ENCODE results near the gene GRHL1. TPM values are rescaled to one million over a fixed set of nuclear protein-coding genes. Genes with fewer than 3 reads are reported as not detected.

Gene GRHL1
- total and polyA plus RNA-seq, 12 donors: 0.57 to 2.6 (median 1.2) TPM; not detected in 1

DNA sequence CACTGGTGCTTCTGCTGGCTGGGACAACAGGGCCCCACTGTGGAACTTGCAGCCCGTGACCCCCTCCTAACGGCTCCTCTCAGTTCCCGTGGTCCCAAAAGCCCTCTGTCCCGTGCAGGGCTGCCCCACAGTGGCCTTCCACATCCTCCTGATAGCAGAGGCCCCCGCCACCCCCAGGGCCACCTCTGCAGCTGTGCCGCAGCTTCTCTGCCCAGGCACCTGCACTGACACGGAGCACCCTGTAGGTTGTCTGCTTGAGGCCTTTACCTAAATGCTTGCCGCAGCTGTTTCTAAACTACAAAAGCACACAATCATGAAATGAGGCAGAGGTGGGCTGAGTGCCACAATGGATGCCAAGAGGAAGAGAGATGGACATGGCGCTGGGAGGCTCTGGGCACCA is 13.5 kb upstream of the GRHL1 start:
- Histone ChIP-seq H3K4me3 (no peak overlapping the region), H3K4me1 (replicated peaks in 1 of 2) (no peaks in the 10 kb centered on the region), H3K27ac (no peak overlapping the region), H3K27me3 (no peaks in the 10 kb centered on the region), H3K36me3 (replicated peaks in 1 of 2) (no peaks in the 10 kb centered on the region), H3K9me3 (replicated peaks in 1 of 3) (no peaks in the 10 kb centered on the region)
- TF ChIP-seq POLR2A (IDR thresholded peaks at IDR 0.05): no peak
- intact Hi-C loops (cut with DNase I): no loop called here
- no peak for DNase-seq
- 53 to 94% (median 75%) methylated on average over 2 to 9 of the region's 9 CpGs for WGBS, 4 donors

DNA sequence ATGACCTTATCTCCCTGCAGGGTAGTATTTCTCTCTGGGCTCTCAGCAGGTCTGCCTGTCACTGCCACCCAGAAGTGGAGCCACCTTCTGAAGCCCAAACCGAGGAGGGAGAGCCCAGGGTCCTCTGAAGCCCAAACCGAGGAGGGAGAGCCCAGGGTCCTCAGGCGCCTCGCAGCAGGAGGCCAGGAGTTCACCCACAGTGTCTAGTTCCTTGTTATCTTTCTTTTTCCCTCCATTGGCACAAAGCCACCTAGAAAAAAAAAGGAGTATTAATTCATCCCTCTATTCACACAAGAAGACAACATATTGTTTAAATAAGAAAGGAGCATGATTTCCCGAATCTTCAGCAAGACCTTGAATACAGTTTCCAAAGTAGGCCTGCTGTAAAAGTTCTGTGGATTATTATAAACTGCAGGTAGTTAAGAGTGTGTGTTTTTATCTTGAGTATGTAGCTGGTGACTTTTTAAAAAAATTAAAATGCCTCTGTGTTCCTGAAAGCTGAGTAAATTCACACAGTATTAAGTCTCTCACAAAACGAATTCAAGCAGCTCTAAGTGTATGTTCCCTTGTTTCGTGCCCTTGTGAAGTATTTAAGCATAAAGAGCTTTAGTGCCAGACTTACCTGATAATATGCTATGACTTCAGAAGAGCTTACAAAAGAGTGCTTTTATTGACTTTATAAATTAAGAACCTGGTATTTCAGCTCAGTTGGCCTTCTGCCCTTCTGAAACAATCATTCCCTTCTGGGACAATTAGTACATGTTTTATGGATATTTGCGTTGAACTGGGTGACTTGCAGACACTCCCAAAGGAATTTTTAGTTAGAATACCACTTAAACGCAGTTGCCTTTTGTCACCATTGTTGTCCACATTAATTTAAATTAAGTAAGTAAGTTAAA is 11.7 kb upstream of the GRHL1 start:
- TF ChIP-seq, protein P1, sequence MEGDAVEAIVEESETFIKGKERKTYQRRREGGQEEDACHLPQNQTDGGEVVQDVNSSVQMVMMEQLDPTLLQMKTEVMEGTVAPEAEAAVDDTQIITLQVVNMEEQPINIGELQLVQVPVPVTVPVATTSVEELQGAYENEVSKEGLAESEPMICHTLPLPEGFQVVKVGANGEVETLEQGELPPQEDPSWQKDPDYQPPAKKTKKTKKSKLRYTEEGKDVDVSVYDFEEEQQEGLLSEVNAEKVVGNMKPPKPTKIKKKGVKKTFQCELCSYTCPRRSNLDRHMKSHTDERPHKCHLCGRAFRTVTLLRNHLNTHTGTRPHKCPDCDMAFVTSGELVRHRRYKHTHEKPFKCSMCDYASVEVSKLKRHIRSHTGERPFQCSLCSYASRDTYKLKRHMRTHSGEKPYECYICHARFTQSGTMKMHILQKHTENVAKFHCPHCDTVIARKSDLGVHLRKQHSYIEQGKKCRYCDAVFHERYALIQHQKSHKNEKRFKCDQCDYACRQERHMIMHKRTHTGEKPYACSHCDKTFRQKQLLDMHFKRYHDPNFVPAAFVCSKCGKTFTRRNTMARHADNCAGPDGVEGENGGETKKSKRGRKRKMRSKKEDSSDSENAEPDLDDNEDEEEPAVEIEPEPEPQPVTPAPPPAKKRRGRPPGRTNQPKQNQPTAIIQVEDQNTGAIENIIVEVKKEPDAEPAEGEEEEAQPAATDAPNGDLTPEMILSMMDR (IDR thresholded peaks at IDR 0.05): no peak
- no peak for TF ChIP-seq POLR2A (IDR thresholded peaks at IDR 0.05)
- H3K36me3 ChIP-seq (replicated peaks in 1 of 2): no peaks in the 10 kb centered on the region
- H3K27ac ChIP-seq: no peak overlapping the region
- intact Hi-C loops (cut with DNase I): no loop called here
- H3K9me3 ChIP-seq (replicated peaks in 1 of 3): no peaks in the 10 kb centered on the region
- DNase-seq: no peak
- no peaks in the 10 kb centered on the region for H3K27me3 ChIP-seq
- no peak overlapping the region for H3K4me3 ChIP-seq
- H3K4me1 ChIP-seq (replicated peaks in 1 of 2): no peaks in the 10 kb centered on the region
- 60 to 64% (median 62%) methylated on average over 9 of the region's 9 CpGs for WGBS, 4 donors

DNA sequence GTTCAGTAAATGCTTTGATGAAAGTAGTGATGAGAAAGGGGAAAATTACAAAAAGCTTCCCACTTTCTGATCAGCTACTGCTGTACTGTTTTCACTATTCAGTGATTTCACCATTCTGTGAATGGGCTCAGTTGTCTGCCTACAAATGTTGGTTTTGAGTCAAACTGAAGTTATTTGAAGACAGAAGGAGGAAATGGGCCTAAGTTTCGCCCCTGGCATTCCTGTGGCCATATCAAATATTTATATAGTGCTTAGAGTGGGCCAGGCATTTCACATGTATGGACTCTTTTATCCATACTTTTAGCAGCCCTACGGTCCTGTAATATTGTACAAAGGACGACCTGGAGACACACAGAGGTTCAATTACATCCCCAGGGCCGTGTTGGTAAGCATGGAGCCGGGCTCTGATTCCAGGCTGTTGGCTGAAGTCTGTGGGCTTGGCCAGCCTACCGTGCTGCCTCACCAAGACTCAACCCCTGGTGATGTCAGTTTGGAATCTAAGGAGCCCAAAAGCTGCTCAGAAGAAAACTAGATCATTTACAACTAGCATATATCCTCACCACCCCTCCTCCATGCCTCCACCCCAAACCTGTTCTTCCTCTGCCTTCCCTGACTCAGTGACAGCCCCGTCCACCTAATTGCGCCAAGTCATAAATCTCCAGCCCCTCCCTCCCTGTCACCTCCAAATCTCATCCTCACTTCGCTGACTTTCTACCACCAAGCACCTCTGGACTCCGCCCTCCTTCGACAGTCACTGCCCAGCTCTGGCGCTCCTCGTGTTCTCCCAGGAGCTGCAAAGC is 10.1 kb upstream of the GRHL1 start:
- intact Hi-C loops (cut with DNase I): no loop called here
- Histone ChIP-seq H3K27ac (no peak overlapping the region), H3K4me1 (replicated peaks in 1 of 2) (no peaks in the 10 kb centered on the region), H3K27me3 (no peaks in the 10 kb centered on the region), H3K4me3 (no peak overlapping the region), H3K9me3 (replicated peaks in 1 of 3) (no peaks in the 10 kb centered on the region), H3K36me3 (replicated peaks in 1 of 2) (no peaks in the 10 kb centered on the region)
- no peak for DNase-seq
- 64 to 70% (median 67%) methylated on average over 13 of the region's 13 CpGs for WGBS, 4 donors
- TF ChIP-seq POLR2A (IDR thresholded peaks at IDR 0.05): no peak
- TF ChIP-seq, protein P1 (IDR thresholded peaks at IDR 0.05): no peak

DNA sequence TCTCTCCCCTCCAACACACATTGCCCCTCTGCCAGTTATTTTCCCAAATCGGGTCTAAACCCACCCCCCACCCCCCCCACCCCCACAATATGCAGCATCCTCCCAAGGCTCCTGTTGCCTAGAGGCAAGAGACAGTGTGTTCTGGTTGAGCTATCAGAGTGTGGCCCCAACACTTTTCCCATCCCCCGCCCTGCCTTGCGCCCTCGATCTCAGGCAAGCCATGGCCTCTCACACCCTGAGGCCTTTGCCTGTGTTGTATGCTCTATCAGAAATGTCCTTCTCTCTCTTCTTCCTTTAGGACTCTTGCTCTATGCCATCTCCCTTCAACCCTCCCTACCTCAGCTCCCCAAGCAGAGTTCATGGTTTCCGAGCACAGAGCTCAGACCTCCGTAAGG is 9.5 kb upstream of the GRHL1 start:
- H3K27me3 ChIP-seq: no peaks in the 10 kb centered on the region
- no peaks in the 10 kb centered on the region for H3K9me3 ChIP-seq (replicated peaks in 1 of 3)
- no peak overlapping the region for H3K4me3 ChIP-seq
- intact Hi-C loops (cut with DNase I): no loop called here
- DNase-seq: no peak
- H3K27ac ChIP-seq: no peak overlapping the region
- 55 to 65% (median 58%) methylated on average over 6 of the region's 6 CpGs for WGBS, 4 donors
- TF ChIP-seq, protein P1 (IDR thresholded peaks at IDR 0.05): no peak
- TF ChIP-seq POLR2A (IDR thresholded peaks at IDR 0.05): no peak
- H3K36me3 ChIP-seq (replicated peaks in 1 of 2): no peaks in the 10 kb centered on the region
- no peaks in the 10 kb centered on the region for H3K4me1 ChIP-seq (replicated peaks in 1 of 2)
